HG03439 (cell line): Measurements from ENCODE around the gene JAZF1.

Experiments used
- ATAC-seq: cut with Tn5 transposase; IDR thresholded peaks from one replicate; pipeline ENCODE4 v1.9.1; 2021; ENCODE audit warnings: mild to moderate bottlenecking, moderate library complexity; ENCODE audit not compliant: unreplicated experiment

JAZF1 gene

GRCh38 chr7:27952456-27953285 is 227.9 kb downstream of the JAZF1 start:
- no peak for ATAC-seq

DNA sequence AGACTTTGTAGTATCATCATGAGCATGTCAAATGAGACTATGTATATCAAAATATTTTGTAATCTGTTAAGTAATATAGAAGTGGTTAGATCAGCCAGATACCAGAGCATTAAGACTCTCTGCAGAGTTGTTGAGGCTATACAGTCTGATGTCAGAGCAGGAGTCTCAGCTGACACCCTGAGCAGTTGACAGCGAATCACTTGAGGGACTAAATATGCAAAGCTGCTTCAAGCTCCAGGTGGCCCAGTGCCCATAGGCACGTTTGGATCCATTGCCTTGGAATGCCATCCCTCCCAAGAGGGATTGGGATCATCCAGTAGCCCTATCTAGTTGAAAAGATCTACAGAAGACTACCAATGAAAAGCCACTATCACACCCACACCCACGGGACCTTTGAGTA is 230.5 kb downstream of the JAZF1 start:
- no peak for ATAC-seq

DNA sequence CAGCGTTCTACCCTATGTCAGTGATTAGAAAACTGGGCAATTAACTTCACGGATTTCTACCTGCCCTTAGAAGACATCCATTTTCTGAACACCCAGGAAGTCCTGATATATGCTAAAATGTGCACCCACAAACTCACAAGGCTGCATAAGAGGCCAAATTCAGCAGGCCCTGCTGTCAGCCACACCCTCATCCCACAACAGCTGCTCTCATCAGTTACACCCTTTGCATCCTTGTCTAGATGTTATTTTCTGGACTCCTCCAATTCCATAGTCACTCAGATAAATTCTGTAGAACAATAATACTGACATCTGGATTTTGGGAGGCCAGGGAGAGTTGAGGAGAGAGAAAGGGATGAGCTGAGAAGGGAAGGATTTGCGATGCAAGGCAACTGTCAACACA is 231.7 kb downstream of the JAZF1 start:
- ATAC-seq, result no peak

DNA sequence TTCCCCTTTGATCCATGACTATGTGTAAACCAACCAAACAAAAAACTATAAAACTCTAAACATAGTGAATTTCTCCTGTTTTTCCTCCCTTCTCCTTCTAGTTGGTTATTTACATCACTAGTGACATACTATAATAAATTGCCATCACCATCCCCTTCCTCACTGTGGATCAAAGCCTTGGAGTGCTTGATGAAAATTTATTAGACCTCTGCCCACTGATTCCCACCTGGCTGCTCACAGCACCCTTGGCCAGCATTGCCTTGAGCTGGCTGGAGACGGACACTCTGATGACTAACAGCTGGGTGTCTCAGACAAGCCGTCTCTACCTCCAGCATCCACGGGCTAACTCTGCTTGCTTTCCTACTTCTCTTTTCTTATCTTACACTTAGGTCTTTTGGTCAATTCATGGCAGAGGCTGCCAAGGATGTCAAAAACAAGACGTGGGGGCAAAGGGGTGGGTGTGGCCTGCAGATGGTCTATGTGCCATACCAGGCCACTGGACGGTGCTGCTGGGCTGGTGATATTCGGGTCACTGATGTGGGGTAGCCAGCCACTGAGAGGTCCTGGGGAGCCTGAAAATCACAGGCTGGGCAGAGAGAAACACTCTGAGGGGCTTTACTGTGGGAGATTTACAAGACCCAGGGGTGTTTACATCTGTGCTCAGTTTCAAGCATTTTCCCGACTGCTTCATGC is 232.9 kb downstream of the JAZF1 start:
- ATAC-seq, result no peak

DNA sequence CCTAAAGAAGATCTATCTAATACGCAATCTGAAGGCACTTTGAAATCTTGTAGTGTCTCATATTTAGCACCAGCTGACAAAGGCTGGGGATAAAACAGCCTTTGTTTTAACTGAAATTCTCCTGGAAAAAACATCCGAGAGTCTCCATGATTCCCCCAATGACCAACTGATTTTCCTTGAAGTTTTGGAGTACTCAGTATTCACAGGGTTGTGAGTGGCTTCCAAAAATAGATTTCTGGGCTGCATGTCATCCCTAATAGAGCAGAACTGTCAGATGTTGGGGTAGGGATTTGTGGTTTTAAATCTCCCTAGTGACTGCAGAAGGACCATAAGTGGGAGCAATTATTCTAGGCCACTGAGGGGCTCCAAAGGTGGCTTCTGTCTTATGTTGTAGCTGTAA is 234.2 kb downstream of the JAZF1 start:
- ATAC-seq, result no peak

DNA sequence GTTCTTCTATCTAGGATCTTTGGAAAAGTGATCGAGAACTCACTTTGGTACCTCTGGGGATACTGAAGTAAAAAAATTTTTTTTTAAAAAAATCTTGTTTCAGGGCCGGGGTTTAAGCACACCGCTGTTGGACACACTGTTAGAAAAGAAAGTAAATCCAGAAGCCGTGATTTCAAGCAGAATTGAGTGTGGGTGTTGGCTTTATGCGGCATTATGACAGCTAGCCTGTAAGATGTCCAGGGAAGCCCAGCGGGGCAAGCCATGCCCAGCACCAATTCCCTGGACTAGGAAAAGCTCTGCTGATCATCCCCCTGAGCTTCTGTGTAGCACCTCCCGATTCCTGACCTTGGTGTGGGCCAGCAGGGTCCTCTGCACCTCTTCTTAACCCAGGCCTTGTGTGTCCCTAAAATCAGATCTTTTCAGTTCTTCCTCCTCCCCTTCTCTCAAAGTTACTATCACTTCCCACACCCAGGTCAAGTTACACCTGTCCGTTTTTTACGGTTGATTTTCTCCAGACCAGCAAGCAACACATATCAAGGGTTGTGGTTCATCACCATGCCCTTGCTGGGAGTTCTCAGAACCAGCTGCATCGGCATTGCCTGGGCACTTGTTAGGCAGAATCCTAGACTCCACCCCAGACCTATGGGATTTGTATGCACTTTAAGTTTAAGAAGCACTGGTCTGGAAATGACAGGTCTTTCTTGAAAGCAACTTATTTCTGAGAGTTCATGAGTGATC is 235.4 kb downstream of the JAZF1 start:
- ATAC-seq, result no peak

GRCh38 chr7:27944643-27945042 is 236.0 kb downstream of the JAZF1 start:
- ATAC-seq, result no peak

- no peak for ATAC-seq
These were observed 237.4 kb downstream of the JAZF1 start for GRCh38 chr7:27943241-27943640.

DNA sequence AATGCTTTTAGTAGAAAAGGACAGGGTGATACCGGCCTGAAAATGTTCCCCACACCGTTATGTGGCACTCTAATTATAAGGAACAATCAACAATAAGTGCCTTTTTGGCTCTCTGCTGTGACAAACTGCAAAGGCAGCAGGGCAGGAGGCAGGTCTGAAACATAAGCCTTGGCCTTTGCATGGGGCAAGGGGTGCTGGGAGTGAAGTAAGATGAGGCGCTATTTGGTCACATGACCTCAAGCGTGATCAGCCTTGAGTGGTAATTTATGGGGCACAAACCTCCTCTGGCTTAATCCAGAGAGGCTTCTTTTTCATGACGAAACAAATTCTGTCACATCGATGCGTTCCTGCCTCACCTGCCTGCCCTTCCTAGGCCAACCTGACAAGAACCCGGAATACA is 237.9 kb downstream of the JAZF1 start:
- ATAC-seq, result no peak

- ATAC-seq, result no peak
These were observed 239.1 kb downstream of the JAZF1 start for GRCh38 chr7:27941522-27941921.

DNA sequence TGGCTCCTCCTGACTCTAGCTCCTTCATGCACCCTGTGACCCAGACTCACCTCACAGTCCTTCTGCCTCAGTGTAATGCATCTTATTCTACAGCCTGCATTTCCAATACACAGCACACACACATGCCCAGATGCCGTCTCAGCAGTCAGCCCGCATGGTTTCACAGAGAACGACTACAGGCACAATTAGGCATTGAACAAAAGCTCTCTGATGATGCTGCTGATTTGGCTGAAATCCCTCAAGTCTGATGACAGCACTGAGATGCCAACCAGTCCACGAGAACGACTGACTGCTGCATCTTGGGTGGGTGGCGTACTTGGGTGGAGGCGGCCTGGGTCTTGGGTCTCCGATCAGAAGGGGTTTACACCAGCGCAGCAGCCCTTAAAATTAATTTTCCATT is 240.3 kb downstream of the JAZF1 start:
- no peak for ATAC-seq

DNA sequence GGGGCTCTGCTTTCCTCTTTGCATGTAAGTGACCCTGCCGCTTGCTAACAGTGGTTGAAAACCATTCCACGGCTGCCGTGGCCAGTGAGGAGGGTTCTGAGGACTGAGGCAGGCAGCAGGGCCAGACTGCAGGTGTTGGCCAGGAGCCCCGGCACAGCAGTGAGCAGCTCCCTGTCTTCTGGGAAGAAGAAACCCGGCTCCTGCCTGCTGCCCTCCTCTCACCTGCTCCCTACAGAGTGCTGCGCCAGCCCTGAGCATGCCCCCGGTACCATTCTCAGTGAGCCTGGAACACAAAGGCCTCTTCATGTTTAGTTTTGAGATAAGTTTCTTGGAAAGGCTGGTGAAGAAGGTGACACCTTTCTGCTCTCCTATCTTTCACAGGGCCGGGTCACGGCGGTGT is 240.7 kb downstream of the JAZF1 start:
- no peak for ATAC-seq

- no peak for ATAC-seq
These were observed 243.9 kb downstream of the JAZF1 start for GRCh38 chr7:27936768-27937102.

DNA sequence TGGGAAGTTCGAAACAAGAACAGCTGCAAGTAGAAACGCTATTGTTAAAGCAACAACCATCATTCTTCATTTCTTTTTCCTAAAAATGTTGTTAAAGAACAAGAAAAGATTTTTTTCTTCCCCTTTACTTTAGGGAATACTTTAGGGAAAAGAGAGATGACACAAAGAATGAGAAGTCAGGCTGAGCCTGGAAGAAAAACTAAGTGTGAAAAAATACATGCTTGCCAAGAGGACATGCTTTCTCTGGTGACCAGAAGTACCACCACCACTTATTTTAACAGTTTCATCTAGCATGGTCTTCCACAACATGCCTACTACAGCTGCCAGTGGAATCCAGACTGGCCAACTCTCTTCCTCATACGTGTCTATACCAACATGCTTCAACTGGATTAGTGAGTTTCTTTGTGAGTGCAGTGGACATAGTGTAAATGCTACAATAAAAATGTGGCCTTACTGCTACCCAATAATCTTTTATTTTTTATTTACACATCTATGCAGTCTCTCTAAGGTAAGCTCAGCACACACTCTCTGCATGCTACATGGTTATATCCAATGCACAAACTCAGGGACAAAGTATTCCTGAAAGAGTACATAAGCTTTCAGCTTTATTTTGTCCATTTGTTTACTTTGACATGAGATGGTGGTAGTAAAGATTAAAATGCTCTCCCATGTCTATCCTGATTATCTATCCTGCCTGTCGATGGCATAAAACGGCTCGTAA is 244.4 kb downstream of the JAZF1 start:
- ATAC-seq, result no peak

DNA sequence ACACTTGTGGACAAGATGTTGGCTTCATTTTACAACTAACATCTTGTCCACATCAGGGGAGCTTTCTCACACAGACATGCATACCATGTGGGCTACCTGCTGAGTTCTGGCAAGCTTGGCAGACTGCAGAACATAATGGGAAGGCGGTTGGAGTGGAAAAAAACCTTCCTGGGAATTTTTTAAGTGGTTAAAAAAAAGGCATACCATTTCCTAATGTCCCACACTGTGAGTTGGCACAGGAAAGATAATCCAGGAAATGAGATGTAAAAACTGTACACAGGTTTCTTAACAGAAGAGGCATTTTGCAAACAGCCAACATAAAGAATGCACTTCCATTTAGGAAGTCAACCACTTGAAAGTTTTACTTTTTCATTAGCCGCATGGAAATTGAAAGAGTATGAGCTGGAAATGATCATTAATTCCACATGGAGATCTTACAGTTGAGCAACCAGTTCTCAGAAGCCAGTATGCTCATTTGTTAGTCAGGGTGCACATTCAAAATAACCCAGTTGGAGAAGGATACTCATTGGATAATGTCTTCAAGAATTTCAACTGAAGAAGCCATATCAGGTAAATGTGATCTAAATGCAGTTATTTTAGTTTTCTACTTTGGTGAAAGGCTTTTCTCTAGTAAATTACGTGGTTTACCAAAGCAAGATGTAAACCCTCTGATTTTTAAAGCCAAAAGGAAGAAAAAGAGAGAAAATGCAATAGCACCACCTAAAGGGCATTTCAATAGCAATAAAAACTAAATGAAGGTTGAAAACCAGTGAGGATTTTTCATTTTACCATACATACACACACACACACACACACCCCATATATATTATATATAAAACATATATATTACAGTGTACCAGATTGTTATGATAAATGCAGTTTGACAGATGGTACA is 246.7 kb downstream of the JAZF1 start:
- ATAC-seq, result no peak

- ATAC-seq, result no peak
These were observed 249.6 kb downstream of the JAZF1 start for GRCh38 chr7:27930910-27931476.

GRCh38 chr7:27929127-27929526 is 251.5 kb downstream of the JAZF1 start:
- no peak for ATAC-seq

DNA sequence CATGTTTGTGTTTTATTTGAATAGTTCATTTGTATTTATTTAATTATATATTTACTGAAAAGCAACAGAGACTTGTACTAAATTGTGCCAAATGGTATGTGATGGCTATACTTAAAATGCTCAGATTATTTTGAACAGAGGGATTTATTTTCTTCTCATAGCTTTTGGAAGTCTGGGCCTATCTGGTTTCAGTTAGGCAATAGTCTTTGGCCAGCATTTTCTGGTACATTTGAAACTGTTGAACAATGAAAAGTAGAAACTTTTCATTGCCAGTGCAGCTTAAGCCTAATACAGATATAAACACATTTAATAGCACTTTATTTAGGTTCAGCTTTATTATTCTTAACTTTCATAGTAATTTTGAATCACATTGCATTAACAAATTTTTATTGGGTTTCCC is 252.6 kb downstream of the JAZF1 start:
- no peak for ATAC-seq

DNA sequence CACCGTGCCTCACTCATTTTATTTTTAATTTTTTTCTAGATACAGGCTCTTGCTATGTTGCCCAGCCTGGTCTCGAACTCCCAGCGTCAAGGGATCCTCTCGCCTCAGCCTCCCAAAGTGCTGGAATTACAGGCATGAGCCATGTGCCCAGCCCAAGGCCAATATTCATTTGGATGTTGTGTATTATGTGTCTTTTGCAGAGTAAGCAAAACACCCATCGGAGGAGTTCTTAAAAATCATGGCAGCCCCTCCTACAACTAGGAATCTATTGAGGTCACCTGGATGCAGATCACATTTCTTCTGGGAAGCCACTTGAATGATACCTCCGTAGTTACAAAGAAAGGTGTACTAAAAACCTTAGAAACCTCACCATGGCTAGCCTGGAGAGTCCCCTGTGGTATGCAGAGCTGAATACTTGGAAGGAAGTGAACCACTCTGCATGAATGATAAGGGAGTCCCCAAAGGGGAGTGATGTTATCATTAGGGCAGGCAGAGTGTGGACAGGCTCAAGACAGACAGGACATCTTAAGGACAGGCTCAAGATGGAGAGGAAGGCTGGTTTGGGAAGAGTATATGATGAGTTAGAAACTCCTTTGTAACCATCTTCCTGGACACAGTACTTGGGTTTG is 254.9 kb downstream of the JAZF1 start:
- ATAC-seq, result no peak

DNA sequence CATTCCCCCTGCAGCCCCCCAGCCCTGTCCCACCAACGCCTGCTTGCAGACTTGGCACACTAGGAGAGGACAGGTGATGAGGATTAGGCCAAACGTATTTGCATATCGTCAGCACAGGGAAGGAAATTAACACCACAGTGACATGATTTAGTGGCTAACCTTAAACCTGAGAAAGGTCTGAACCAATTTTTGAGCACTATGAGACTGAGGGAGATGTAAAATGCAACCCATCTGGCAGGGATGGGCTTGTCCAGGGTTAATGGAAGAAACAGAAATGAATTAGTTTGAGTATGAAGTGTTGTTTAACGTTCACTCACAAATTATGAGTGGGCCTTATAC is 257.0 kb downstream of the JAZF1 start:
- ATAC-seq, result no peak
